GM21447 (cell line): Measurements from ENCODE around the gene RC3H2.
"Not testable (repeated sequence)": the region's sequence is repeated elsewhere in the genome, so short reads cannot be mapped to it uniquely, and the experiment has no call there.

Source experiments
- ATAC-seq: cut with Tn5 transposase; IDR thresholded peaks from one replicate; pipeline ENCODE4 v1.9.1; 2021; ENCODE audit not compliant: unreplicated experiment

The RC3H2 gene

DNA sequence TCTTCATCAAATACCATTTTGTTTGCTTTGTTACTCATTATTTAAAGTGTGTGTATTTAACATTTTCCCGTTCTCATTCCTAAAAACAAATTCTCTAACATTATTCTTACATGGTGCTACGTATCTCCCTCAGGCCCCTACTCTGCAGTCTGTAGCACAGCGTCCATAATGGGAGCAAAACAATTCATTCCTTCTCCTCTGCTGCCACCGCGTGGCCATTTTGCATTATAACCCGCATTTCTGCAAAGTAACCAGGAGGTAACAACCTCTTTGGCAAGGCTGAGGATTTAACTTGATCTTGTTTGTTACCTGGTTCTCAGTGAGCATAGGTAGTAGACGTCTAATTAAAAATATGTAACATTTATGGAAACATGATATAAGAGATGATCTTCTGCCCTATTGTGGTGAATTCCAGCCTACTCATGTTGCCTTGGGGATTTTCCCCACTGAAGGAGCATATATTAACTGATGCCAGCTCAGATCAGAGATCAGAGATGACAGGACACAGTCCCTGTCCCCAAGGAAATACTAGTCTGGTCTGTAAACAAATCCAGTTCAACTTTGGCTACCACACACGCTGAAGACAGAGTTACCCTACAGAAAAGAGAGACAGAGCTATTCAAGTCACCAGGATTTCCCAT is 94.7 kb downstream of the RC3H2 start:
- ATAC-seq: no peak

- ATAC-seq: not testable (repeated sequence)
These were observed 95.9 kb downstream of the RC3H2 start for GRCh38 chr9:122809261-122809660.

DNA sequence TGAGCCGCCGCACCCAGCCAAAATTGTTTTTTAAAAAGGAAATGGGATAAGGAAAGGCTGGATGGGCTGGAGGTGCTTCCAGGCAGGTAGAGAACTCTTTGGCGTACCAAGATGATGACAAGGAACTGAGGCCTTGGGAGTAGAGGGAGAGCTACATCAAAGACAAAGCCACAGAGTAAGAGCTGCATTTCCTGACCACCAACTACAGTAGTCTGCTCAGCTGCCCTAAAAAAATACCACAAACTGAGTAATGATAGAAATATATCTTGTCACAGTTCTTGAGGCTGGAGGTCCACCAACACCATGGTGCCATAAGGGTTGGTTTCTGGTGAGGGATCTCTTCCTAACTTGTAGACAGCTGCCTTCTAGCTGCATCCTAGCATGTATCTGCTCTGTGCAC is 97.0 kb downstream of the RC3H2 start:
- no peak for ATAC-seq

DNA sequence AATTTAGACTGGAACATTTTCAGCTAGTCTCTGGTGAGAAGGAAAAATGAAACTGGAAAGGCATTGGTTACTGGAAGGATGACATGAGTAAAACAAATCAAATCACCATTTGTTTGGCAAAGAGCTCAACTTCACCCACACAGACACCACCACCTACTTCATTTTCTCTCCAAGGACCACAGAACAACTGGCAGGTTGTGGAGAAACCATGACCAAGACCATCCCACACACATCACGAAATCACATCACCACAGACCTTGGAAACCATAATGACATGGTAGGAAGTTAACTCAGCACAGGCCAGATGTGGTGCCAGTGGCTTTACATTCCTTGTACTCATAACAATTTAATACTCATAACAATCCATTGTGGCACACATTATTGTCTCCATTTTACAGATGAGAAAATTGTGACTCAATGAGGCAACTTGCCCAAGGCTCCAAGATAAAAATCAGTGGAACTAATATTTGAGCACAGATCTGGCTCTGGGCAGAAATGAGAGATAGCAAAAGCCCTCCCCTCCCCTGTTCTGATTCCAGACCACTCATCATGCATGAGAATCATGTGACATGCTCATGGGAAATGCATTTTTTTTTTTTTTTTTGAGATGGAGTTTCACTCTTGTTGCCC is 97.8 kb downstream of the RC3H2 start:
- ATAC-seq: no peak

DNA sequence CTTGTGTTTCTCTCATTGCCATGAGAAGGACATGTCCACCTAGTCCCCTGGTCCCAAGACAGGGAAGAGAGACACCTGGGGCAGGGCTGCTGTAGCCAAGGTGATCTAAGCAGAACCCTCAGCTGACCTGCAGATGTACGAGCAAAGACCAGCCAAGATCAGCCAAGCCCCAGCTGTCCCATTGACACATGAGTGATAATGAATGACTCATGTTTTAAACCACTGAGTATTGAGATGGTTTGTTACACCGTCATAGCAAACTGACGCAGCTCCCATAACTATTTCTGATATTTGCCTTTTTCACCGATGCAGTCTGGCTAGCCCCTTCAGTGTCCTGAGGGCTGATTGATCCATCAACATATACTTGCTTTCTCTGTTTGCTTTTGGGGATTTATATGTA is 98.5 kb downstream of the RC3H2 start:
- no peak for ATAC-seq

- no peak for ATAC-seq
These were observed 104.8 kb downstream of the RC3H2 start, which contains the start of gene OR1K1 for GRCh38 chr9:122800066-122801060. TSS of gene OR1K1 (plus strand) at chr9:122800123. CDS start at chr9:122800123, 0 bp downstream.

DNA sequence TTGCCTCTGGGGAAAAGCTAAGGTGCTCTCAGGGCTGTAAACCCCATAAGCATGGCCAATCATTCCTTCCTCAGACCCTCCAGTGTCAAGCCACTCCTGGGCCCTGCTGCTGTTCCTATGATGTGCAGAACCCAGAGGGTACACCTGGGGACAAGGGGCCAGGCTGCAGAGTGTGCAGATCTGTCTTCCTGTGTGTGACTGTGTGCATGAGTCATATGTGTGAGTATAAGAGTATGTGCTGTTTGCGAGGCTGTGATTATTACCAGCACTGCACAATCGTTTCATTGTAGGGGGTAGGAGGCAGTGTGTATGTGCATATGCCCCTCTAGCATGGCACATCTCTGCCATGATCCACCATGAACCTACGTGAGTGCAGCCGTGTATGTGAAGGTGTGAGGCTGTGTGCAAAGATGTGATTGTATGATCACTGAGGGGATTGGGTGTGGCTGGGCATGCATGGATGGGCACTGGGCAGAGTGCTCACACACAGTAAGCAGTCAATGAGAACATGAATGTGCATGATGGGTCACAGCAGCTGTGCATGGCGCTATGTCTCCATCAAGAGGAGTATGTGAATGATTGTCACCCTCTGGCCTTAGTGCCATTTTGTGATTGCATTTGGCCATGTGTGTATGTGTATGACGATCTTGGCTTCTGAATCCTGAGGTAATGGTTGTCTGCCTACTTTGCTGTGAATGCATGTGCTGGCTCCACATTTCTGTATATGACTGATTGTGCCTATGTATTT is 107.7 kb downstream of the RC3H2 start:
- ATAC-seq: no peak
